NCI-H446 treated with DMSO at 0.1 percent for 48 hours (cell line): Measurements from ENCODE around the gene HAO1.

Experiments
- DNase-seq: peaks from one replicate; lab custom pipeline; 2025; lab: John Stamatoyannopoulos, UW

Gene HAO1

GRCh38 chr20:7926767-7927166 is 13.5 kb downstream of the HAO1 start:
- no peak for DNase-seq

GRCh38 chr20:7926323-7926722 is 13.9 kb downstream of the HAO1 start:
- DNase-seq: no peak

- no peak for DNase-seq
Observed at GRCh38 chr20:7924692-7925091, 15.6 kb downstream of the HAO1 start.

GRCh38 chr20:7916648-7917047 is 23.6 kb downstream of the HAO1 start:
- DNase-seq: no peak

GRCh38 chr20:7912551-7912950 is 27.7 kb downstream of the HAO1 start:
- DNase-seq: no peak

- DNase-seq: no peak
Observed at GRCh38 chr20:7911586-7912330, 28.5 kb downstream of the HAO1 start.

- no peak for DNase-seq
Observed at GRCh38 chr20:7908905-7909304, 31.4 kb downstream of the HAO1 start.

GRCh38 chr20:7903429-7903828 is 36.8 kb downstream of the HAO1 start:
- no peak for DNase-seq

GRCh38 chr20:7902879-7903278 is 37.4 kb downstream of the HAO1 start:
- DNase-seq: no peak

GRCh38 chr20:7897781-7898364 is 42.4 kb downstream of the HAO1 start:
- no peak for DNase-seq

- DNase-seq: no peak
Observed at GRCh38 chr20:7893014-7893730, 47.1 kb downstream of the HAO1 start.

GRCh38 chr20:7891705-7892104 is 48.6 kb downstream of the HAO1 start:
- DNase-seq: no peak

GRCh38 chr20:7889736-7890135 is 50.5 kb downstream of the HAO1 start:
- DNase-seq: no peak

- no peak for DNase-seq
Observed at GRCh38 chr20:7883741-7884140, 56.5 kb downstream of the HAO1 start.

- no peak for DNase-seq
Observed at GRCh38 chr20:7883309-7883708, 56.9 kb downstream of the HAO1 start.

- DNase-seq: no peak
Observed at GRCh38 chr20:7882076-7882475, 58.2 kb downstream of the HAO1 start.

GRCh38 chr20:7881551-7881950 is 58.7 kb downstream of the HAO1 start:
- DNase-seq: no peak

GRCh38 chr20:7879883-7880282 is 60.4 kb downstream of the HAO1 start:
- DNase-seq: no peak

- DNase-seq: no peak
Observed at GRCh38 chr20:7868108-7868507, 72.2 kb downstream of the HAO1 start.

GRCh38 chr20:7866285-7866684 is 74.0 kb downstream of the HAO1 start:
- DNase-seq: no peak

- DNase-seq: peak; percentile 41
Observed at GRCh38 chr20:7859356-7859802, 80.9 kb downstream of the HAO1 start.

GRCh38 chr20:7858734-7859250 is 81.5 kb downstream of the HAO1 start:
- no peak for DNase-seq

GRCh38 chr20:7856756-7857155 is 83.5 kb downstream of the HAO1 start:
- no peak for DNase-seq
